ENCODE data around the gene ACTR1B. TPM values are rescaled to one million over a fixed set of nuclear protein-coding genes. Genes with fewer than 3 reads are reported as not detected.
"Not testable (repeated sequence)": the region's sequence is repeated elsewhere in the genome, so short reads cannot be mapped to it uniquely, and the experiment has no call there.

Gene ACTR1B
- polyA plus RNA-seq, 1 donor from 2014 or later = 11.3 TPM

DNA sequence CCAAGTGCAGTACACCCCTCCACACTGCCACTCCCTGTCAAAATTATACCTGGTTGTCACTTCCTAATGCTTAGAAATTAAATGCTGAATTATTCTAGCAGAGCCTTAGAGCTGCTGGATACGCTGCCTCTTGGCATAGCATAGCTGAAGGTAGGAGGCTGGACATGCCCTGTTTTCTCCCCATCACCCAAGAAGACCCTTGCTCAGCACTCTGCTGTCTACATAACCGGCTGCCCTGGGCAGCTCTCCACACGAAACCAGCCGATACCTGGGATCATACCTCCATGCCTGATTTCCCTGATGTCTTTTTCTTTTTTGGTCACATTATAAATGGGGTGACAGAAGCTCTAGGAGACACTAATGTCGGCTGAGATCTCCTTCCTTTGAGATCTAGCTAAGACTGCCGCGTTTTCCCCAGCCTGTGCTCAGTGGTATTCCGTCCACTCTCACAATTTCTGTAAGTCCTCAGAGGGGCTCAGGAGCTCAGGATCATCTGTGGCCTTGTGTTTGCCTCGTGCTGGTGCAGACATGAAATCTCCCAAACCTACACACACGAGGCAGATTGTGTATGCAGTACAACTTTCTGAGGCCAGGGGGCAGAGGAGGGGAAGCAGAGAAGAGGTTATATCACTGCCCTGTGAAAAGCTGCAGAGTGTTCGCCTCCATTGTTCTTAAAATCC lies 36.1 kb upstream of the ACTR1B start:
- Mint-ChIP-seq H3K36me3 (peaks cover 4% of the 10 kb centered on the region), H3K4me1 (peaks cover 6 to 8% (median 7%) of the 10 kb centered on the region in 3 donors), H3K27ac (no peak overlapping the region), H3K27me3 (no peaks in the 10 kb centered on the region), H3K4me3 (no peak overlapping the region), H3K9me3 (no peaks in the 10 kb centered on the region)

DNA sequence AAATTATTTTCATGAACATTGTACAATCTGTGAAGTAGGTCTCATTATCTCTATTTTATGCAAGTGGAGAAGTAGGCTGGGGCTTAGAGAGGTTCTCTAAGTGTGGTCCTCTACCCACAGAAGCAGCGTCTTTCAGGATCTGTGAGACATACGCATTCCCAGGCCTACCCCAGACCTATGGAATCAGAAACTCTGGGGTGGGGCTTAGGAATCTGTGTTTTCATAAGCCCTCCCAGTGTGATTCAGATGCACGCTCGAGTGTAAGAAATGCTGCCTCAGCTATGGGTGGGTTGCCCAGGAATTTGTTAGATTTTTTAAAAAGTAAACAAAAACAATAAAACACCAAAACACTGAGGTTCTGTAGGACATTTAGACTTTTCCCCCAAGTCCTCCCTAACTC lies 34.7 kb upstream of the ACTR1B start:
- Mint-ChIP-seq H3K4me3 (no peak overlapping the region), H3K9me3 (no peaks in the 10 kb centered on the region), H3K27me3 (no peaks in the 10 kb centered on the region), H3K36me3 (peaks cover 6% of the 10 kb centered on the region), H3K27ac (no peak overlapping the region), H3K4me1 (peaks cover 6 to 8% (median 7%) of the 10 kb centered on the region in 3 donors)

DNA sequence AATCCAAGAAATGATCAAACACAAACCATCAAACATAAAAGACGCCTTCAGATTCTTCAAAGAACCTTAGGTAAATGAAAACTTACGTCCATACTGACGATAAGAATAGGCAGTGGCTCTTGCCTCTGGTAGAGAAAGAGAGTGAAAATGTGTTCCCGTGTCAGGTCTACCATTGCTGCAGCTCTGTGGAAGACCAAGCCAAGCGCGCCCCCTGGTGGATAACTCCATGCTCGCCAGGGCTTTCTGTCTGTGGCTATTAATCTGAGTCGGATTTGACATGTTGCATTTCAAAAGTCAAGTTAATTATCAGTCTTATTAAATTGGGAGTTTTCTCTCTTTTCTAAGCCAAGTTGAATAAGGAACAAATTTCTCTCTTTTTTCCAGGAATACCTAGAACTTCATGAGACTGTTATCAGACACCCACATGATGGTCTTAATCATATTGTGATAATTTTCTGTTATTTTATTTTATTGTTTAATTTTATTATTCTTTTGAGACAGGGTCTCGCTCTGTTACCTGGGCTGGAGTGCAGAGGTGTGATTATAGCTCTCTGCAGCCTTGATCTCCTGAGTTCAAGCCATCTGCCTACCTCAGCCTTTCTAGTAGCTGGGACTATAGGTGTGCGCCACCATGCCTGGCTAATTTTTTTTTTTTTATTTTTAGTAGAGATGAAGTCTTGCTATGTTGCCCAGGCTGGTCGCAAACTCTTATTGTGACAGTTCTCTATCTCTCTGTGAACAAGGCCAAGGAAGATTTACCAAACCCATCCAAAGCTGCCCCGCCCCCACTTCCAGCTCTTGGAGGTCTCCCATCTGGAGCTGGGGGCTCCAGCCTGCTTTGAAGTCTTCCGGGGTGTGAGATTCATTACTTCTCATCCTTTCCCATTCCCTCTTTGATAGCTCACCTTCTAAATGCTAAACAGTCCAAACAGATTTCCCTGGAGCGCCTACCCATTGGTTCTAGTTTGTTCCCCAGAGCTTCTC lies 33.7 kb upstream of the ACTR1B start:
- peaks cover 6% of the 10 kb centered on the region for H3K36me3 Mint-ChIP-seq
- H3K4me3 Mint-ChIP-seq = peak overlapping the region in 1 of 4 donors; percentile 65
- H3K9me3 Mint-ChIP-seq = no peaks in the 10 kb centered on the region
- peaks cover 6 to 9% (median 7%) of the 10 kb centered on the region in 3 donors for H3K4me1 Mint-ChIP-seq
- no peaks in the 10 kb centered on the region for H3K27me3 Mint-ChIP-seq
- H3K27ac Mint-ChIP-seq = peak overlapping the region in 1 of 3 donors; percentile 65

DNA sequence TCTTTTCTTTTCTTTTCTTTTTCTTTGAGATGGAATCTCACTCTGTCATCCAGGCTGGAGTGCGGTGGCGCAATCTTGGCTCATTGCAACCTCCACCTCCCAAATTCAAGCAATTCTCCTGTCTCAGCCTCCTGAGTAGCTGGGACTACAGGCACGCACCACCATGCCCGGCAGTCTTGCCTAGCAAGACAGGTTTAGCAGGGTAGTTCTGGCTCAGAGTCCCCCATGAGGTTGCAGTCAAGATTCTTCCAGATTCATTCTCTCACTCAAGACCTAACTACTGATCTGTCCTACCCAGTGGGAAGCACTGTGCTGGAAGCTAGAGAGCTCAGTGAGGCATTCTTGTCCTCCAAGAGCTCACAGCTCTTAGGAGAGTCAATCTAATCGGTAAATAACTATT lies 31.9 kb upstream of the ACTR1B start:
- H3K36me3 Mint-ChIP-seq = peaks cover 6% of the 10 kb centered on the region
- peaks cover 3 to 9% (median 6%) of the 10 kb centered on the region in 3 donors for H3K4me1 Mint-ChIP-seq
- H3K27me3 Mint-ChIP-seq = peaks cover 1% of the 10 kb centered on the region
- no peaks in the 10 kb centered on the region for H3K9me3 Mint-ChIP-seq
- no peak overlapping the region for H3K27ac Mint-ChIP-seq
- no peak overlapping the region for H3K4me3 Mint-ChIP-seq

DNA sequence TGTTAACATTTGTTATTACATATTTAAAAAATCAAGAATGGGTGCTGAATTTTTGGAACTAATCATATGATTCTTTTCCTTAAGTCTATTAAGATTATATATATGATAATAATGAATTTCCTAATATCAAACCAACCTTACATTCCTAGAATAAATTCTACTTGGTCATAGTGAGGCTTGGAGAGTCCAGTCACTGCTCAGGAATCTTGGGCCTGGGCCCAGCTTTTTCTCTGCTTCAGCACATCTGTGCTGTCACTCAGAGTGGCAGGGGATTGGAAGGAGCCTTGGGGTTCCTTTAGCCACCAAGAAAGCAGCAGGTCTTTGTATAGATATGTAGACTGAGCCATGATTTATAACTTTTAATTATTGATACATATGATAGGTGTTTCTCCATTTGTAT lies 29.6 kb upstream of the ACTR1B start:
- H3K9me3 Mint-ChIP-seq = no peaks in the 10 kb centered on the region
- H3K27me3 Mint-ChIP-seq = peaks cover 4% of the 10 kb centered on the region
- peaks cover 5% of the 10 kb centered on the region for H3K36me3 Mint-ChIP-seq
- peaks cover 3 to 9% (median 6%) of the 10 kb centered on the region in 3 donors for H3K4me1 Mint-ChIP-seq
- no peak overlapping the region for H3K27ac Mint-ChIP-seq
- H3K4me3 Mint-ChIP-seq = no peak overlapping the region

DNA sequence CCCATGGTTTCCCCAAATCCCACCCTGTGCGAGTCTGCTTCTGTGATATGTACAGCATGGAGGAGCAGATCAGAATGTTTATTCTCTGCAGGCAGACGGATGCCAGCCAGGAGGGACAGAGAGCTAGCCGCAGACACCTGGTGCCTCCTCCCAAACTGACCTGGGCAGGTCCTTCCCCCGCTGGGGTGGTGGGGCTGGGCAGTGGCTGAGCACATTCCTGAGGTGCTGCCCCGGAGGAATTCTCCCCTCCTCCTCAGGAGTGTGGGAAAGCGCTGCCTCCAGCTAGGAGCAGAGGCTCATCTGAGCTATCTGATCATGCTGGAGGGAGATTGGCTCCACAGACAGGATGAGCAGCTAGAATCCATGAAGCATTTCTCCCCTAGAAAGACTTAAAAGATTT lies 27.3 kb upstream of the ACTR1B start:
- peaks cover 3% of the 10 kb centered on the region for H3K36me3 Mint-ChIP-seq
- H3K4me3 Mint-ChIP-seq = no peak overlapping the region
- H3K4me1 Mint-ChIP-seq = peaks cover 0 to 3% (median 0%) of the 10 kb centered on the region in 3 donors
- no peaks in the 10 kb centered on the region for H3K9me3 Mint-ChIP-seq
- peaks cover 5% of the 10 kb centered on the region for H3K27me3 Mint-ChIP-seq
- no peak overlapping the region for H3K27ac Mint-ChIP-seq

DNA sequence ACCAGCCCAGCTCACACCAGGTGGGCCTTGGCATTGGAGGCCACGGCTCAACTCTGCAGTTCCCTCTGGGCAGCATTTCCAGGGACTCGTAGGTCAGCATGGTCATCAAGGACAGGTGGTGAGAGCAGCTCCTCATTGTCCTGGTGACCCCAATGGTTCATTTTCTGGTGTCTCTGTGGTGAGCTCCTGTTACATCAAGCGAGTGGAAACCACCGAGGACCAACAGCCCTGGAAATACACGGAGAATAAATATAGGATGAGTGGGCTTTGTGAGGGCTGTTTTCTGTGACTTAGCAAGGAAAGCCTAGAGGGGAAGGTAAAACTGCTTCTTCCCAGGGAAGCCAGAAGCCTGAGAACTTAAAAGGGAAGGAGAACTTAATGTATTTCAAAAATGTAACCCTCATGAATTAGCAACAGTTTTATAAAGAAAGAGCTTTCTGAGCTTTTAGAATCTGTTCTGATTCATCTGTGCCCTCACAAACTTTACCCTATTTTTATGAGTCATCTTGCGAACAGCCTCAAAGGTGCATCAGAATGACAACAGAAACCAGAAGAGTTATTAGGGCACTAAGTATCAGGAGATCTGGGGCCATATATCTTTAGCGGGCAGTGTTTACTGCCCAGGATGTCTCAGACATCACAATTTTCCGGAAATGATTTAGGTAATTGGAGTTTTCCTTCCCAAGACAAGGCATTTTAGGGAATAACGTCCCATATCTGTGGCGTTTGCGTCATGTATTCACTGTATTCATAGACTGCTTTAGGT lies 24.4 kb upstream of the ACTR1B start:
- Mint-ChIP-seq H3K27ac (no peak overlapping the region), H3K4me1 (peaks cover 0 to 3% (median 0%) of the 10 kb centered on the region in 3 donors), H3K4me3 (no peak overlapping the region), H3K36me3 (peaks cover 1% of the 10 kb centered on the region), H3K9me3 (no peaks in the 10 kb centered on the region), H3K27me3 (peaks cover 5% of the 10 kb centered on the region)

DNA sequence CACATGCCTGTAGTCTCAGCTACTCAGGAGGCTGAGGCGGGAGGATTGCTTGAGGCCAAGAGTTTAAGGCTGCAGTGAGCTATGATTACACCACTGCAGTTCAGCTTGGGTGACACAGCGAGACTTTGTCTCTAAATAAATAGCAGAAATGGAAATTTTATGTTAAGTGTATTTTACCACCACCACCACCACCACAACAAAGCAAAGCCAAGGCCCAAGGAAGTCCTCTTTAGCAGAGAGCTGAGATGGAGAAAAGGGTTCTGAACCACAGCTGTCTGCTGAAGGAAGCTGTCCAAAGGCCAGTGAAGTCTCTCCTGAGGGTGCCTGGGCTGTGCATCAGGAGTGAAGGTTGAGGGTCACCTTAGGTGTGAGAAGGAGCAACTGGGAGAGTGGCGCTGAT lies 23.4 kb upstream of the ACTR1B start:
- H3K36me3 Mint-ChIP-seq, H3K9me3 Mint-ChIP-seq, H3K27ac Mint-ChIP-seq, H3K4me1 Mint-ChIP-seq, H3K4me3 Mint-ChIP-seq, H3K27me3 Mint-ChIP-seq: not testable (repeated sequence)

DNA sequence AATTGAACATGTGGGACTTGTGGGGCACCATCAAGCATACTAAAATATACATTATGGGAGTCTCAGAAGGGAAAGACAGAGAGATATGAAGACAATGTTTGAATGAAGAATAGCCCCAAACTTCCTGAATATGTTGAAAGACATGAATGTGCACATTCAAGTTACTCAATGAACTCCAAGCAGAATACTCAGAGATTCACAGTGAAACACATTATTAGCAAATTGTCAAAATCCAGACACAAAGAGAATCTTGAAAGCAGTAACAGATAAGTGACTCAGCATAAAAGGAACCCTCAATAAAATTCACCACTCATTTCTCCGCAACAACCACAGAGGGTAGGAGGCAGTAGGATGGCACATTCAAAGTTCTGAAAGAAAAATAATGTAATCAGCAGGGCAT lies 14.5 kb upstream of the ACTR1B start:
- H3K27me3 Mint-ChIP-seq = peaks cover 3% of the 10 kb centered on the region
- H3K4me3 Mint-ChIP-seq = no peak overlapping the region
- H3K36me3 Mint-ChIP-seq = peaks cover 1% of the 10 kb centered on the region
- H3K27ac Mint-ChIP-seq = no peak overlapping the region
- peaks cover 0 to 4% (median 3%) of the 10 kb centered on the region in 3 donors for H3K4me1 Mint-ChIP-seq
- no peaks in the 10 kb centered on the region for H3K9me3 Mint-ChIP-seq

DNA sequence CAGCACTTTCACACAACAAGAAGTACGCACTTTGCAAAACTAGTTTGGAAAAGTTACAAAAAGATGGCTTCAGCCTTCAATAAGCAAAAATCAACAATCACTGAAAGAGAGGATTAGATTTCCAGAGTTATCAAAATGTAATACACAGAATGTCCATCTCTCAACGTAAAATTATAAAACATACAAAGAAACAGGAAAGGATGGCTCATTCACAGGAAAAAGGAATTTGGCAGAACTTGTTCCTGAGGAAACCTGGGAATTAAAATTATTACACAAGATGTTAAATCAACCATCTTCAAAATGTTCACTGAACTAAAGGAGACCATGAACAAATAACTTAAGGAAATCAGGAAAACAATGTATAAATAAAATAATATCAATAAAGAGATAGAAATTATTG lies 13.6 kb upstream of the ACTR1B start:
- peaks cover 3% of the 10 kb centered on the region for H3K36me3 Mint-ChIP-seq
- H3K4me1 Mint-ChIP-seq = peaks cover 0 to 4% (median 3%) of the 10 kb centered on the region in 3 donors
- no peak overlapping the region for H3K4me3 Mint-ChIP-seq
- H3K27ac Mint-ChIP-seq = no peak overlapping the region
- H3K9me3 Mint-ChIP-seq = no peaks in the 10 kb centered on the region
- H3K27me3 Mint-ChIP-seq = peaks cover 3% of the 10 kb centered on the region

DNA sequence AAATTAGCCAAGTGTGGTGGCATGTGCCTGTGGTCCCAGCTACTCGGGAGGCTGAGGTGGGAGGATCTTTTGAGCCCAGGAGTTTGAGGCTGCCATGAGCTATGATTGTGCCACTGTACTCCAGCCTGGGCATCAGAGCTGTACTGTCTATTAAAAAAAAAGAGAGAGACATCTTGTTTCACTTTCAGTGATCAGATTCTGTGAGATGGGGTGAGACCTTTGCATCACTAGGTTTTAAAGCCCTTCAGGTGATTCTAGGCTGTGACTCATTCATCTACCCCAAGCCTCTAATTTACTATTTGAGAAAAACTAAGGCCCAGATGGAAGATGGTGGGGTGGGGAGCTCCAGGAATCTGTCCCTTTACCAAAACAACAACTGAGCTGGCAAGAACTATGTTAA lies 12.8 kb upstream of the ACTR1B start:
- no peak overlapping the region for H3K27ac Mint-ChIP-seq
- peaks cover 3% of the 10 kb centered on the region for H3K36me3 Mint-ChIP-seq
- no peaks in the 10 kb centered on the region for H3K9me3 Mint-ChIP-seq
- peaks cover 3% of the 10 kb centered on the region for H3K27me3 Mint-ChIP-seq
- H3K4me1 Mint-ChIP-seq = peaks cover 0 to 4% (median 3%) of the 10 kb centered on the region in 3 donors
- no peak overlapping the region for H3K4me3 Mint-ChIP-seq

DNA sequence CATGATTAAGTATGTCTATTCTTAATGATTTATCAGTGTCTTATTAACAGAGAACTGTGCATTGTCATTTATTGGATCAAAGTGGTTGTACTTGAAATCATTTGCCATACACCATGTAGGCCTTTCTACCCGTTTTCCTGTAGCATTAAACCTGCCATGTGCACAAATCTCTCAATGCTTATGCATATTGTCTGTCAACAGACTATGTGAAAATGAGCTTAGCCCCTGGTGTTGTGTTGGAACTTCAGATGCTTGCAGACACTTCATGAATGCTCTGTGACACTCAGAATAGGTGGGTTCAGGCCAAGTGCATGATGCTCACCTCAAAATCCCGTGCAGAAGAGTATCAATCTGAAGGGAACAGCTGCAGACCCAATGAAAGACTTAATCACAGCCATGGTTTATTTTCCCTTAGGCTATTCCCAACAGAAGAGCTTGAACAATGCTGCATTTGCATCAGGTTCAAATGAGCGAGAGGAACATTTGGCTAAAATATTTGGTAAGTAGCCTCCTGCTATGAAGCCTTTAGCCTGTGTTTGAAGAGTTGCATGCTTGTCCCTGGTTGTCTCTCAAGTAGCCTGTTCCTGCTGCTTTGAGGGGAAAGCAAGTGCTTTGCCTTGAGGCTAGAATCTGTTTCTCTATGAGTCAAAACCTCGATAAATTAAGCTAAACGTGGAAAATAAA lies 11.7 kb upstream of the ACTR1B start:
- Mint-ChIP-seq H3K27me3 (peaks cover 3% of the 10 kb centered on the region), H3K4me1 (peaks cover 0 to 4% (median 3%) of the 10 kb centered on the region in 3 donors)

DNA sequence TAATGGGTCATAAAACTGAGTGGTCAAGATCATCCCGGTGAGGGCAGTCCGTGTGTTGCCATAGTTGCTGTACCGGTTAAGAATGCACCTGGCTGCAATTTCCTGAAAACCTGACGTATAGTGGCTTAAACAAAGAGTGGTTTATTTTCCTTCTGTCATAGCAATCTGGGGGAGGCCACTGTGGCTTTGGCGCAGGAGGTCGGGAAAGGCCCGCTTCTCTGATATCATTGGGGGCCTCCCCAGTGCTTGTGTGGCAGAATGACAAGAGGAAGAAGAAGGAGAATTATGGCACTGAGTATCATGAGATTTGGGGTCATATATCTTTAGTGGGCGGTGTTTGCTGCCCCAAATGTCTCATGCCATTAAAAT lies 10.1 kb upstream of the ACTR1B start:
- H3K4me1 Mint-ChIP-seq = peaks cover 0 to 6% (median 3%) of the 10 kb centered on the region in 3 donors
- H3K27me3 Mint-ChIP-seq = peaks cover 3% of the 10 kb centered on the region
- no peaks in the 10 kb centered on the region for H3K9me3 Mint-ChIP-seq
- no peak overlapping the region for H3K4me3 Mint-ChIP-seq
- H3K36me3 Mint-ChIP-seq = peaks cover 3% of the 10 kb centered on the region
- no peak overlapping the region for H3K27ac Mint-ChIP-seq

More for the DNA sequence above, 11.7 kb upstream of the ACTR1B start:
- Mint-ChIP-seq H3K36me3 (peaks cover 3% of the 10 kb centered on the region), H3K9me3 (no peaks in the 10 kb centered on the region), H3K27ac (no peak overlapping the region), H3K4me3 (no peak overlapping the region)

DNA sequence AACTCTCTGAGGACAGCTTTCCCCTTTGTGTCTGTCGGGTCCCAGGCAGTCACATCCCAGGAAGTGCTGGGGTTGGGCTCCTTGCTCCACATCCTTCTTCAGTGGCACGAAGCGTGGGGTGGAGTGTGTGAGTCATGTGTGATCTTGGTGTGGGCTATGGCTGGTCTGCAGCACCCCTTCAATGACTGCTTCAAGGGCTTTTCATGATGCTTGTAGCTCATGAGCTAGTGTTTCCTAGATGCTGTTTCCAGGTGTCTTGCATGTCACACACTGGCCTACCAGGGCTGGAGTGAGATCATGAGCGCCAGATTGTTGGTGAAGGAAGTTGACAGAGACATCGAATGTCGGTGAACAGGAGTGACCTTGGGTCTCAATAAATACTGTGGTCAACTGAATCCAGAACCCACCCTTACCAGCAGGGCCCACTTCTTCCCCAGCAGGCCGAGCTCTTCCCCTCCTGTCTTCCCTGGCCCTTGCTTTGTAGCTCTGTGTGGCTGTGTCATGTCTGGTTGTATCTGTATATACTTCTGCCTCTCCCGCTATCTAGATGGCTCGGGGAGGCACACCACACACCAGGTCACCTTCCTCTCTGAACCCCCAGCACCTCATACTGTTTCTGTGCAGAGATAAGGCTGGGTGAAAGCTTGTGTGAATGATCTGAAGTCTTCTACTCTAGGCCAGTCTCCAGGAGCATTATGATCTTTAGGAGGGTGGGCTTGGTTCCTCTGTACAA lies 9.5 kb upstream of the ACTR1B start:
- Mint-ChIP-seq H3K4me3 (no peak overlapping the region), H3K27me3 (peaks cover 3% of the 10 kb centered on the region), H3K36me3 (peaks cover 3% of the 10 kb centered on the region), H3K9me3 (no peaks in the 10 kb centered on the region), H3K4me1 (peaks cover 0 to 6% (median 3%) of the 10 kb centered on the region in 3 donors), H3K27ac (no peak overlapping the region)

Measured in IgD-negative memory B cell (primary cell).